Measurements from ENCODE around the gene MPG. TPM values are rescaled to one million over a fixed set of nuclear protein-coding genes. Genes with fewer than 3 reads are reported as not detected.

MPG gene
- total RNA-seq, 4 donors from 2014 or later, result 75.0 to 124 (median 83.0) TPM

DNA sequence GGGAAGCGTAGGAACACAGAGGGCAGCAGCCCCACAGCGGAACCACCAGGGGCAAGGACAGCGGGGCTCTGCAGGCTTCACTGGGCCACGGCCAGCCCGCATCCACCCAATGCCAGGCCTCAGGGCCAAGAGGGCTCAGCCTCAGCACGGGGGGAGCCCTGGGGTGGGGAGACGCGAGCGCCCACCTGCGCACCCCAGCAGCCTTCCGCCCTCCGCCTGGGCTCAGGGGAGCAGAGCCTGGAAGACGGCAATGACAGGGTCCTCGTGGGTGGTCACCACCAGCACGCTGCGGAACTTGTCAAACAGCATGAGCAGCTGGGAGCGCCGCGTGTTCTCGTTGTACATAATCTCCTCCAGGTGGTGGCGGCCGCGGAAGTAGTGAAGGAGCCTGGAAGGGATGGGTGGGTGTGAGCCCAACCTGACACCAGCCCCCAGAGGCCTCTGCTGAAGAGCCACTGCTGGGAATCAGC, 8.5 kb downstream of the MPG start:
- intact Hi-C loops (cut with DNase I; ENCODE audit: low total_unique reads), result no loop called here
- Histone ChIP-seq H3K4me1 (peaks cover 30% of the 10 kb centered on the region in 2 donors), H3K9me3 (no peaks in the 10 kb centered on the region), H3K27ac (peak overlapping the region in 2 of 4 donors; percentile 1 to 64), H3K27me3 (no peaks in the 10 kb centered on the region), H3K4me3 (no peak overlapping the region), H3K36me3 (peaks cover 0 to 48% of the 10 kb centered on the region in 2 donors)
- DNase-seq, result no peak
- in situ Hi-C loops (cut with MboI; ENCODE audit: low sequenced_read_pairs in 4 of 4), result no loop called here
- TF ChIP-seq, protein P1, sequence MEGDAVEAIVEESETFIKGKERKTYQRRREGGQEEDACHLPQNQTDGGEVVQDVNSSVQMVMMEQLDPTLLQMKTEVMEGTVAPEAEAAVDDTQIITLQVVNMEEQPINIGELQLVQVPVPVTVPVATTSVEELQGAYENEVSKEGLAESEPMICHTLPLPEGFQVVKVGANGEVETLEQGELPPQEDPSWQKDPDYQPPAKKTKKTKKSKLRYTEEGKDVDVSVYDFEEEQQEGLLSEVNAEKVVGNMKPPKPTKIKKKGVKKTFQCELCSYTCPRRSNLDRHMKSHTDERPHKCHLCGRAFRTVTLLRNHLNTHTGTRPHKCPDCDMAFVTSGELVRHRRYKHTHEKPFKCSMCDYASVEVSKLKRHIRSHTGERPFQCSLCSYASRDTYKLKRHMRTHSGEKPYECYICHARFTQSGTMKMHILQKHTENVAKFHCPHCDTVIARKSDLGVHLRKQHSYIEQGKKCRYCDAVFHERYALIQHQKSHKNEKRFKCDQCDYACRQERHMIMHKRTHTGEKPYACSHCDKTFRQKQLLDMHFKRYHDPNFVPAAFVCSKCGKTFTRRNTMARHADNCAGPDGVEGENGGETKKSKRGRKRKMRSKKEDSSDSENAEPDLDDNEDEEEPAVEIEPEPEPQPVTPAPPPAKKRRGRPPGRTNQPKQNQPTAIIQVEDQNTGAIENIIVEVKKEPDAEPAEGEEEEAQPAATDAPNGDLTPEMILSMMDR (IDR thresholded peaks at IDR 0.05 in 4 of 5, conservative IDR thresholded peaks at IDR 0.05 in 1 of 5), result no peak
- TF ChIP-seq POLR2A (IDR thresholded peaks at IDR 0.05), result no peak
- no peak for ATAC-seq

GRCh38 chr16:88613-89012, 10.6 kb downstream of the MPG start:
- ATAC-seq (no peak), DNase-seq (no peak)
- peaks cover 0 to 48% of the 10 kb centered on the region in 2 donors for H3K36me3 ChIP-seq
- H3K4me3 ChIP-seq, result no peak overlapping the region
- no peaks in the 10 kb centered on the region for H3K9me3 ChIP-seq
- intact Hi-C loops (cut with DNase I; ENCODE audit: low total_unique reads) (no loop called here), in situ Hi-C loops (cut with MboI; ENCODE audit: low sequenced_read_pairs in 4 of 4) (no loop called here)
- H3K27ac ChIP-seq, result no peak overlapping the region
- peaks cover 38% of the 10 kb centered on the region in 2 donors for H3K4me1 ChIP-seq
- H3K27me3 ChIP-seq, result no peaks in the 10 kb centered on the region
- TF ChIP-seq, protein P1 (IDR thresholded peaks at IDR 0.05 in 4 of 5, conservative IDR thresholded peaks at IDR 0.05 in 1 of 5), result no peak
- TF ChIP-seq POLR2A (IDR thresholded peaks at IDR 0.05), result no peak

- intact Hi-C loops (cut with DNase I; ENCODE audit: low total_unique reads) (no loop called here), in situ Hi-C loops (cut with MboI; ENCODE audit: low sequenced_read_pairs in 4 of 4) (no loop called here)
- ATAC-seq (no peak), DNase-seq (no peak)
- Histone ChIP-seq H3K4me3 (no peak overlapping the region), H3K36me3 (peaks cover 0 to 48% of the 10 kb centered on the region in 2 donors), H3K4me1 (peaks cover 30 to 31% of the 10 kb centered on the region in 2 donors), H3K9me3 (no peaks in the 10 kb centered on the region), H3K27me3 (no peaks in the 10 kb centered on the region), H3K27ac (peak overlapping the region in 1 of 4 donors; percentile 79)
- no peak for TF ChIP-seq POLR2A (IDR thresholded peaks at IDR 0.05)
- TF ChIP-seq, protein P1 (IDR thresholded peaks at IDR 0.05 in 4 of 5, conservative IDR thresholded peaks at IDR 0.05 in 1 of 5), result no peak
These were observed 11.6 kb downstream of the MPG start for GRCh38 chr16:89391-90302.

DNA sequence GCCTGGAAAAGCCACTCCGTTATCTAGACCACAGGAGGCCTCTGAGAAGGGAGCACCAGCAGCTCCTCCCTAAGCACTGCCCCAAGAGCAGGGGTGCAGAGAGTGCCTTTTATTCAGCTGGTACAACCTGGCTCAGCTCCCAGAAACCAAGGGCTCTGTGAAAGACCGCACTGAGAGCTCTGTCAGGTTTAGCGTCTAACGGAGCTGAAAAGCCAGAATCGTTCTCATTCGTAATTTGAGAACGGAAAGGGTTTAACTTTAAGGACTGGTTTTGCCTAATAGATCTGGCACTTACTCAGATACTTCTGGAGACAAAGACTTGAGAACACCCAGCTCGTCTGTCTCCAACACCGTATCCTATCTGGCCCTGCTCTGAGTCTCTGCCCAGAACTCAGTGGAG, 13.5 kb downstream of the MPG start:
- peak; percentile 72 to 82 for ATAC-seq
- peaks cover 0 to 35% of the 10 kb centered on the region in 2 donors for H3K36me3 ChIP-seq
- TF ChIP-seq POLR2A (IDR thresholded peaks at IDR 0.05), result no peak
- H3K9me3 ChIP-seq, result no peaks in the 10 kb centered on the region
- intact Hi-C loops (cut with DNase I; ENCODE audit: low total_unique reads), result no loop called here
- no peak overlapping the region for H3K4me3 ChIP-seq
- H3K4me1 ChIP-seq, result peaks cover 17 to 18% of the 10 kb centered on the region in 2 donors
- peak overlapping the region; percentile 58 to 81 (median 78) for H3K27ac ChIP-seq
- DNase-seq, result peak in 1 of 2 donors; percentile 70
- no peaks in the 10 kb centered on the region for H3K27me3 ChIP-seq
- in situ Hi-C loops (cut with MboI; ENCODE audit: low sequenced_read_pairs in 4 of 4), result no loop called here
